OCI-LY3 (cell line): ENCODE results near the gene RHOBTB3.

Experiments
- CTCF ChIP-seq: fragments of 200-600, 300-600 bp; sonication (generic); IDR thresholded peaks from 2 replicates; pipeline ENCODE4 v1.5.1; 2014; ENCODE audit warnings: antibody characterized with exemption, low read length, low read depth
- EZH2phosphoT487 ChIP-seq: fragments of 200-600 bp; shearing (Covaris generic); IDR thresholded peaks from 2 replicates; pipeline ENCODE4 v1.6.1; 2018; ENCODE audit warnings: antibody characterized with exemption, mixed run types, low read depth

- no peak for TF ChIP-seq CTCF
- TF ChIP-seq EZH2phosphoT487: no peak
These were observed 10.3 kb downstream of the RHOBTB3 start for GRCh38 chr5:95741458-95741857.
